HPDE6-E6E7 (cell line): ENCODE results near the gene PLCB1.

Source experiments
- DNase-seq: peaks from one replicate; pipeline ENCODE4 v3.0.0; 2011; ENCODE audit warnings: missing footprints; ENCODE audit errors: extremely low spot score

Gene PLCB1

DNA sequence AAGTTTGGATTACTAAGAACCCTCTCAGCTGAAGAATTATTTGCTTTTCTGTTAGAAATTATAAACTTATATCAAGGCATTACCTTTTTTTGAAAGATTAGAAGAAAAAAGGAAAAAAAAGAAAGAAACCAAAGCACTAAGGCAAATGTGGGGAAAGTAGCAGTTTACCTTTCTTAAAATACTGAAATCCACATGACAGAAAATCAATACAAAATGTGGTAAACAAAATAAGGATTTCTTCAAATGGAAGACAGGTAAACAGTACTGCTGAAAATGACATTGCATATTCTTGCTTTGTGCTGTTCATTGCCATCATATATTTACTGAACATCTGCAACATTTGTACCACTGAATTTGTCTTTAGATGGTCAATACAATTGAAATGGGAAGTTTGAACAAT, 525.6 kb downstream of the PLCB1 start:
- no peak for DNase-seq

DNA sequence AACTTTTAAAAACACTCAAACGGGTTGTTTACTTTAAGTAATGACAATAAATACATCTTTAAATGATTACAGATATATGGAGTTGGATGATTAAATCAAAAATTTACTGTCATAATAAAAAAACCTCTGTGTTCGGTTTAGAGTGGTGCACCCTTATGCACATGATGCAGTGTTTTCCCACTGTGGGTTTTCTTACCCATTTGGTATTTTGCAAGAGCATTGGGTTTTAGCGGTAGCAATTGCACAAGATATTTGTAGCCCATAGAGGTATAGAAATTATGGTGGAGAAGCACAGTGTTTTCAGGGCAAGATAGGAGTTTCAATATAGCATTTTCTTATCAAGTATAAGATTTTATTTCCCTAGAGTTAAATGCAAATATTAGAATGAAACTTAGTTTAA, 526.0 kb downstream of the PLCB1 start:
- DNase-seq: no peak

- DNase-seq: no peak
These were observed 529.3 kb downstream of the PLCB1 start for GRCh38 chr20:8661229-8661952.

DNA sequence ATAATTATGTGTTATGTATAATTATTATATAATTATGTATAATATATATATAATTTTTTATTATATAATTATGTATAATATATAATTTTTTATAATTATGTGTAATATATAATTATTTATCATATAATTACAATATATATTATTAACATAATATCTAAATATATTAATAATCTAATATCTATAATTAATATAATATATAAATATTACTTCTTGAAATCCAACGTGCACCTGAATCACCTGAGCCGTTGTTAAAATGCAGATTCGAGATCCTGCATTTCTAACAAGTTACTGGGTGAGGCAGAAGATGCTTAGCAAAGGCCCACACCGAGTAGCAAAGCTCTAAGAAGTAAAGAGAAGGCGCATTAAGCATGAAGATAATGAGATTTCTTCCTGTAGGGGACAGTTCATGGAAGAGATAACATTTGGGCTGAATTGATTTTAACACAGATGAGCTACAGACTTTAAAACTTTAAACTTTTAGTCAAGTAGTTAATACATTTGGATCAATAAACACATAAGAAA, 530.4 kb downstream of the PLCB1 start:
- no peak for DNase-seq

GRCh38 chr20:8663424-8663823, 531.4 kb downstream of the PLCB1 start:
- no peak for DNase-seq

GRCh38 chr20:8664778-8665177, 532.7 kb downstream of the PLCB1 start:
- no peak for DNase-seq

GRCh38 chr20:8667306-8667705, 535.2 kb downstream of the PLCB1 start:
- DNase-seq: no peak

GRCh38 chr20:8670207-8670892, 538.3 kb downstream of the PLCB1 start:
- DNase-seq: no peak

GRCh38 chr20:8670893-8671215, 538.8 kb downstream of the PLCB1 start:
- no peak for DNase-seq

DNA sequence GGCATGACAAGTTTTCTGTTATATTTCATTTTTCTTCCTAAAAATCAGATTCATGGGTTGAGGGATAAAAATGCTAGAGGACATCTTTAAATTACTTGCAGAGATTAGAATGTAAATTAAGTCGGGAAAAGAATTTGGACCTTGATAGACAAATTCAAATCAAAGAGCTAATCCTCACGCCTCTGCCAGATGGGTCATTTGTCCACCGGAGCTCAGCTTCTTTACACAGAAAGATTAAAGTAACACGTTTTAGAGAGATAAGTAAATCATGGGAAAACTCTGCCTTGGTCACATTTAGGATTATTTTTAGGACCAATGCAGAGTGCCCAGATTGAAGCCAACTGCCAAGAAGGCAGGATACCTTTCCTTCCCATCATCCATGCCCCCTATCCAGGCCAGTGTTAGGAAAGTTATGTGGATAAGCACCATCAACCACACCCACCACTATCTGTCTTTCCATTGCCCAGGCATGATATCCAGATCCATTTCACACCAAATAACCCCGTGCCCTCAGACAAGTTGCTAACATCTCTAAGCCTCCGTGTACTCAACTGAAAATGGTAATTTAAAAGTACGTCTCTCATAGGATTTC, 539.4 kb downstream of the PLCB1 start:
- DNase-seq: no peak

GRCh38 chr20:8673116-8673515, 541.0 kb downstream of the PLCB1 start:
- no peak for DNase-seq

DNA sequence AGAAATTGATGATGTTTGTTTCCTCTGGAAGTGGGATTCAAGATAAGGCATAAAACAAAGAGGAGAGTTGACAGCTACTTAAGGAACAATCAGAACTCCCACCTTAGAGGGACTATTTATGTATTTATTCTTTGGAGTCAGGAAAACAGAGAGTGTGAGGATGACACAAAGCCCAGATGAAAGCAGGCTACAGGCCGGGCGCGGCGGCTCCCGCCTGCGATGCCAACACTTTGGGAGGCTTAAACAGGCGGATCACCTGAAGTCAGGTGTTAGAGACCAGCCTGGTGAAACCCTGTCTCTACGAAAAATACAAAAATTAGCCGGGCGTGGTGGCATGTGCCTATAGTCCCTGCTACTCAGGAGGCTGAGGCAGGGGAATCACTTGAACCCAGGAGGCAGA, 543.8 kb downstream of the PLCB1 start:
- no peak for DNase-seq

DNA sequence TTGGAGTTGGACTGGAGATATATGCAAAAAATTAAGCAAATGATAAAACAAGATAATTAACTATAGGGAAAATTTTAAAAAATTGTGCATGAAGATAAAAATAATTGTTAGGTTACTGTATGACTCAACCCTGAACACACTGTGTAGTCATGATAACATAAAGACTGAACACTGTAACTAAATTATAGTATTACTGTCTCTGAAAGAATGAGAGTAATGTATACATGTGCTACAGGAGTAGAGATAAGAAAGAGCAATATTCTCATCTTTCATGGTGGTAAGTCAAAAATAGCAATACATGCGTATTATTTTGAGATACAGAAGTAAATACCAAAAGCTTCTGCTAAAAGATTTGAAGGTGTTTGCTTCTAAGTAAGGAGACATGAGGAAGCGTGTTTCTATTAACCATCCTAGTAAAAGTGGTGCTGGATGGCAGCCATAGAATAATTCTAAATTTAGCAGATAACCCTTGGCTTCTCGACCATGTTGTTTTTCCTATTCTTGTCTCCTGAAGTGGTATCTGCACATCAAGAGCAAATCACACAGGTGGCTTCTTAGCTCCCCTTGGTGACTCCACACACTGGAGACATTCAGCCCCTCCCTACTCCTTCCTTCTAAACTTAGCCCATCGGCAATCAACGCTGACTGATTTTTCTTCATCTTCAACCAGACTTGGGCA, 546.2 kb downstream of the PLCB1 start:
- no peak for DNase-seq

DNA sequence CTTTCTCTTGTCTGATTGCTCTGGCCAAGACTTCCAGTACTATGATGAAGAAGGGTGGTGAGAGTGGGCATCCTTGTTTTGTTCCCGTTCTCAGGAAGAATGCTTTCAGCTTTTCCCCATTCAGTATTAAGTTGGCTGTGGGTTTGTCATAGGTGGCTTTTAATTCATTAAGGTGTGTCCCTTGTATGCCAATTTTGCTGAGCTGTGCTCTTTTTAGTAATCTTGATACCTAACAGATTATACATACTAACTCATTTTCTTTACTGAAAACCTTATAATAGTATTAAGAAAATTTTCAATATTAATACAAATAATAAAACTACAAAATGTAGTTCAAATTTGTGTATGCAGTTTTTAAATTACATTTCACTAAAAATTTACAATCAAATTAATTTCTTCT, 557.3 kb downstream of the PLCB1 start:
- DNase-seq: no peak

DNA sequence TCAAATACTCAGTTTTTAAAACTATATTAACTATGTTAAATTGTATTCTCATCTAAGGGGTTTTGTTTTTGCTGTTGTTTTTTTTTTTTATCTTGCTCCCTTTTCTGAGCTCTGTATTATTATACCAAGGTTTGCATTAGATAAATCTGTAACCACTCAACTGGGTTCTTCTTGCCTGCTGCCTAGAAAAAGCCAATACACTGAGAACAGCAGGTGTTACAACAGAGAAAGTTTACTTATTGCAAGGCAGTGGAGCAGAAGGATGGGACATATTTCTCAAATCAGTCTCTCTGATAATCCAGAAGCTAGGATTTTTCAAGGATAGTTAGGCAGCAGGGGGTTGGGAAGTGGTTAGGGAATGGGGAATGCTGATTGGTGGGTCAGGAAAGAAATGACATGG, 558.0 kb downstream of the PLCB1 start:
- DNase-seq: no peak

- DNase-seq: no peak
These were observed 561.6 kb downstream of the PLCB1 start for GRCh38 chr20:8693709-8694108.

DNA sequence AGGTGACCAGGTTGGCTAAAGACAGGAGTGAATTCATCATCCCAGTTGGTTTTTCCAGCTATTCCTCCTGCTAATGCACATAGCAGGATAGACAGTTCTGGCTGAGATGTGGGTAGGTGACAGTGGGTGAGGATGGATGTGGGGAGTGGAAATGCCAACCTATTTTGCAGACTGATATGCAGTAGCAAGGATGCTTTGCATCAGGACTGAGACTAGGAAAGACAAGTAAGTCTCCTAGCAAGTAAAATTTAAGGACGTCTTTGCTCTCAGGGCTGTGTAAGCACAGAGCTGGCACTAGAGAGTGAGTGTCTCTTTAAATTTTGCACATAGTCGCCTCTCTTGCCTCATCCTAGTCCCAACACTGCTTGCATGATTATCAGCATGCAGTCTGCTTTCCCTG, 568.7 kb downstream of the PLCB1 start:
- no peak for DNase-seq

DNA sequence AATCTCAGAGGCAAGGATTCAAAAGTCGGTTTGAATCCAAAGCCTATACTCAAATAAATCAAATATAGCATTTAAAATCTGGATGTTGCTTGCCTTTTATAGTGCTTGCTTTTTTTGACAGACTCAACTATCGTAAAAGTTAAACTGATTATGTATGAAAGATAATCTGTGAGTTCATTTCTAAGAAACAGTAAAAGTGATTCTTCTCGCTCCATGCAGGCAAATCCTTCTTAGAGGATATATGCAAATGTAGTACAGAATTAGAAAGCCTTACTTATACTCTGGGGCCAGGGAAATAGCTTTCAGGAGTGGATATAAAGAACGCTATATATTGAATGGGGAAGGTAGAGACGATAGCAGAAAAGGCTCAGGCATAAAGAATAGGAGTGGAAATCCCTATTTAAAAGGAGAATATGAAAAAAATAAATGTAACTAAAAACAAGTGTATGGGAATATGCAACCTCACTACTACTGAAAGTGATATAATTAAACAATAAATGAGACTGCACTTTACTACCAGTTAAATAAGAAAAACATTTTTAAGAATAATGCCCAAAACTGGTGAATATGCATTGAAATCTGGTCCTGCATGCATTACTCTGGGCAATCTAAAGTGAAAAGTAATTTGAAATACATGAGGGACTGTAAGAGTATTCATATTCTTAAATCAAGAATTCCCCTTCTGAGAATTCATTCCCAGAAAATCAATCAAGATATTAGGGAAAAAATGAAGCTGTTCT, 575.1 kb downstream of the PLCB1 start:
- DNase-seq: no peak

- DNase-seq: no peak
These were observed 577.6 kb downstream of the PLCB1 start for GRCh38 chr20:8709627-8710026.

DNA sequence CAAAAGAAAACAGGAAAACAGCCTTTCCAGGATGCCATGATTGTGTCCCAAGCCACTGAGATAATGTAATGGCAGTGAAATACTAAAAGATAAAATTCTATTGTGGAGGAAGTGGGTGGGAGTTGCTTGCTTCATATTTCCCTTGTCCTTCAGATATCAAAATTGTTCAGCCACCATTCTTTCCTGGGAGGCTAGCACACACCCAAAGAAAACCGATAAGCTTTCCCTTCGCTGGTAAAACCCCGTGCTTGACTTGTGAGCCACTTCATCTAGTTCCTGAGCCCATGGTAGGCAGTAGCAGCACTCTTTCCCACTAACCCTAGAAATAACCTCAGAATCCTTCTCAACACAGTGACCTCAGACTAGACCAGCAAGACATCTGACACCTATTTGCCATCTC, 579.4 kb downstream of the PLCB1 start:
- no peak for DNase-seq

DNA sequence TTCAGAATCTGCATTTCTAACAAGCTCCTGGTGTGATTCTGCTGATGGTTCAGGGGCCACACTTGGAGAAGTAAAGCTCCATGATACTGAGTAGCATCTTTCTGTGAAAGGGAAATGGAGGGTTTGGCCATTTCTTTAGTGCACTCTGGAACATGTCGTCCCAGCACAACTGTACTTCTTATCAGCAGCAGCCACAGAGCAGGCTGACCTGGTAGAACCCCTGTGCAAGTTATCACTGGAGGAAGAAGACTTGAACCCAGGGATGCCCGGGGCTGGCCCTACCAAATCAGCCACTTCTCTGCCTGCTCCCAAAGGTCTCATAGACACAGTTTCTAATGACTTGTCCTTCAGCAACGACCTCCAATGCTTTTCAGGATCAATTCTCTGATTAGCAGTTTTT, 582.1 kb downstream of the PLCB1 start:
- no peak for DNase-seq

- DNase-seq: no peak
These were observed 586.2 kb downstream of the PLCB1 start for GRCh38 chr20:8718279-8718678.
